Measurements from ENCODE around the gene DUT.

DNA sequence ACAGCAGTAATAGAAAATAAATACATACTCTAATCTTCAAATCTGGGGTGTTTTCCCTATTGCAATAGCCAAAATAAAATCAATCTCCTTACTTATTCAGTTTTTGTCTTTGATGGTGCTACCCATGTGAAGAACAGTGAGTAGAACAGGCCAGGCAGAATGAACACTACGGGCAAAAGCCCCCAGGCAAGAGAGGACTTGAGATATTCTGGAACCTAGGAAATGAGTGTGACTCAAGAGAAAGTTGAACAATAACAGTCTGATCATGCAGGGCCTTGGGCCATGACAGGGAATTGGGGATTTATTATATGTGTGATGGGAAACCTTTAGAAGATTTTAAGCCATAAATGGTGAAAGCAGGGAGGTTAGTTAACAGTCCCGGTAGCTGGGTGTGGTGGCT is 14.0 kb upstream of the DUT start:
- TF ChIP-seq POLR2AphosphoS5 (IDR thresholded peaks at IDR 0.05), result no peak
- TF ChIP-seq, protein P1, sequence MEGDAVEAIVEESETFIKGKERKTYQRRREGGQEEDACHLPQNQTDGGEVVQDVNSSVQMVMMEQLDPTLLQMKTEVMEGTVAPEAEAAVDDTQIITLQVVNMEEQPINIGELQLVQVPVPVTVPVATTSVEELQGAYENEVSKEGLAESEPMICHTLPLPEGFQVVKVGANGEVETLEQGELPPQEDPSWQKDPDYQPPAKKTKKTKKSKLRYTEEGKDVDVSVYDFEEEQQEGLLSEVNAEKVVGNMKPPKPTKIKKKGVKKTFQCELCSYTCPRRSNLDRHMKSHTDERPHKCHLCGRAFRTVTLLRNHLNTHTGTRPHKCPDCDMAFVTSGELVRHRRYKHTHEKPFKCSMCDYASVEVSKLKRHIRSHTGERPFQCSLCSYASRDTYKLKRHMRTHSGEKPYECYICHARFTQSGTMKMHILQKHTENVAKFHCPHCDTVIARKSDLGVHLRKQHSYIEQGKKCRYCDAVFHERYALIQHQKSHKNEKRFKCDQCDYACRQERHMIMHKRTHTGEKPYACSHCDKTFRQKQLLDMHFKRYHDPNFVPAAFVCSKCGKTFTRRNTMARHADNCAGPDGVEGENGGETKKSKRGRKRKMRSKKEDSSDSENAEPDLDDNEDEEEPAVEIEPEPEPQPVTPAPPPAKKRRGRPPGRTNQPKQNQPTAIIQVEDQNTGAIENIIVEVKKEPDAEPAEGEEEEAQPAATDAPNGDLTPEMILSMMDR (IDR thresholded peaks at IDR 0.05), result no peak
